LNCaP clone FGC (cell line): Measurements from ENCODE around the gene CYB561D1.

Experiments used
- DNase-seq: peaks from one replicate; pipeline ENCODE4 v3.0.0-alpha.2; 2011; ENCODE audit warnings: low read depth
- H3K4me3 ChIP-seq: 2 replicates; pipeline ENCODE4 v1.5.1; 2011; ENCODE audit warnings: mild to moderate bottlenecking, low read depth, low read length, control low read depth
- CTCF ChIP-seq: IDR thresholded peaks from 2 replicates; pipeline ENCODE4 v1.5.1; 2012; ENCODE audit warnings: mild to moderate bottlenecking; ENCODE audit not compliant: control insufficient read depth, insufficient read depth; ENCODE audit errors: extremely low read depth

CYB561D1 gene

GRCh38 chr1:109487261-109487660, 6.6 kb upstream of the CYB561D1 start:
- no peak for TF ChIP-seq CTCF
- H3K4me3 ChIP-seq, result no peak overlapping the region
- no peak for DNase-seq

GRCh38 chr1:109488201-109488600, 5.7 kb upstream of the CYB561D1 start:
- no peak for DNase-seq
- TF ChIP-seq CTCF, result 0 out of 2 replicates have a peak, but pooled peaks have one; percentile 4
- no peak overlapping the region for H3K4me3 ChIP-seq

GRCh38 chr1:109488696-109489095, 5.2 kb upstream of the CYB561D1 start:
- H3K4me3 ChIP-seq, result no peak overlapping the region
- TF ChIP-seq CTCF, result no peak
- no peak for DNase-seq

GRCh38 chr1:109490029-109490933, 3.6 kb upstream of the CYB561D1 start:
- DNase-seq, result no peak

GRCh38 chr1:109490934-109491302, 3.0 kb upstream of the CYB561D1 start:
- no peak for DNase-seq
- TF ChIP-seq CTCF, result no peak

More at GRCh38 chr1:109490029-109490933, 3.6 kb upstream of the CYB561D1 start:
- peak; percentile 93 for TF ChIP-seq CTCF
- H3K4me3 ChIP-seq, result no peak overlapping the region

GRCh38 chr1:109491372-109491771, 2.5 kb upstream of the CYB561D1 start:
- H3K4me3 ChIP-seq, result no peak overlapping the region
- no peak for TF ChIP-seq CTCF
- no peak for DNase-seq

More at GRCh38 chr1:109490934-109491302, 3.0 kb upstream of the CYB561D1 start:
- no peak overlapping the region for H3K4me3 ChIP-seq

GRCh38 chr1:109492779-109493178, 1.1 kb upstream of the CYB561D1 start:
- no peak for DNase-seq
- TF ChIP-seq CTCF, result no peak
- H3K4me3 ChIP-seq, result no peak overlapping the region
